ENCODE results near the gene HRH1.

Gene HRH1

DNA sequence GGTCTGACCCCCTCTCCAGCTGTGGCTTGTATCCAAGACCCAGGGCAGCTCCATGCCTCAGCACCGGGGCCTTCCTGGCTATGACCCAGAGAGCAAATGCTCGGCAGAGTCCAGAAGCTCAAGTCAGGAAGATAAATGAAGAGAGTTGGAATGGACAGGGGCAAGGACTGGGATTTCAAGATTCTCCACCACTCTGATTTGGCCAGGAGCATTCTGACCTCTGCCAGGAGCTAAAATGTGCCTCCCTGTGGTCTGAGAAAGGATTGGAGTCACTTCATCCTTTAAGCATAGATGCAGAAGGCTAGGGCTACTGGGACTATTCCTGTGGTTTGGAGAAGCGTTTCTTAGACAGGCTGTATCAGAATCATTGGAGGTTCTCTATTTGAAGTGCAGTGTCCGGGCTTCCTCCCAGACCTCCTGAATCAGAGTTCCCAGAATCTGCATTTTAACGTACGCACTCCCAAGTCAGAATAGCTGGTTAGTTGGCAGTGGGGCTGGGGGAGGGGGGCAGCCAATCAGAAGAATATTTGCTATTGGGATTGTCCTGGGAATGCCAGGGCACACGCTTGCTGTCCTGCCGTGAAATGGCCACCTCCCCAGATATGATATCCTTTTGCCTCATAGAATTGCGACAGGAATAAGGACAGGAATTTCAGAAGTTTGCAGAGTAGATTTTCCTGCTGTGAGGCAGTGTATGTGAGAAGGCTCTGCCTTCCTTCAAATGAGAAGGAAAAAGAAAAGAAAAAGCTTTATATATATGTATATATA lies 57.4 kb downstream of the HRH1 start:
- DNase-seq, result no peak

DNA sequence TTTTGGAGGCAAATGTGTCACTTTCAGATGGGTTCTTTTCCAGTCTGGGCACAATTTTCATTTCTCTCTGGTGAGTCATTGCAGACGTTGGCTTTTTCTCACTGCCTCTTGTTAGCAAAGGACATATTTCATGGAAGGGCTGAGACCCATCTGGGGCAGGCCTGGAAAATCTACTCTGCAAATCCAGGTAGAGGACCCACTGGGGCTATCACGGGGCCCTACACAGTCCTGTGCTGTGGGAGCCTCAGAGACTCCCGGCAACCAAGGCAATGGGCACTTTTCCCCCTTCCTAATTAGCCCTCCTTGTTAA lies 58.0 kb downstream of the HRH1 start:
- no peak for DNase-seq

DNA sequence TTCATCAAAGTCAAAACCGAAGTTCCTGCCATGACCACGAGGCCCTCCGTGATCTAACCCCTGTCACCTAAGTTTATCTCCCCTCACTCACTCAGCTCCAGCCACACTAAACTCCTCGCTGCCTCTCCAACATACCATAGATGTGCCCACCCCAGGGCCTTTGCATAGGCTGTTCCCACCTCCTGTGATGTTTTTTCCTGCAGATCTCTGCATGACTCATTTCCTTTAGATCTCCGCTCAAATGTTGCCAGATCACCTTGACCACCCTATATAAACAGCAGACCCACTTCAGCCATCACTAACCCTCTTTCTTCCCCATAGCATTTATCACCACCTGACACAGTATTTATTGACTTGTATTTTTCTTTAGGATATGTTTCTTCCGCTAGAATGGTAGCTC lies 58.5 kb downstream of the HRH1 start:
- no peak for DNase-seq

DNA sequence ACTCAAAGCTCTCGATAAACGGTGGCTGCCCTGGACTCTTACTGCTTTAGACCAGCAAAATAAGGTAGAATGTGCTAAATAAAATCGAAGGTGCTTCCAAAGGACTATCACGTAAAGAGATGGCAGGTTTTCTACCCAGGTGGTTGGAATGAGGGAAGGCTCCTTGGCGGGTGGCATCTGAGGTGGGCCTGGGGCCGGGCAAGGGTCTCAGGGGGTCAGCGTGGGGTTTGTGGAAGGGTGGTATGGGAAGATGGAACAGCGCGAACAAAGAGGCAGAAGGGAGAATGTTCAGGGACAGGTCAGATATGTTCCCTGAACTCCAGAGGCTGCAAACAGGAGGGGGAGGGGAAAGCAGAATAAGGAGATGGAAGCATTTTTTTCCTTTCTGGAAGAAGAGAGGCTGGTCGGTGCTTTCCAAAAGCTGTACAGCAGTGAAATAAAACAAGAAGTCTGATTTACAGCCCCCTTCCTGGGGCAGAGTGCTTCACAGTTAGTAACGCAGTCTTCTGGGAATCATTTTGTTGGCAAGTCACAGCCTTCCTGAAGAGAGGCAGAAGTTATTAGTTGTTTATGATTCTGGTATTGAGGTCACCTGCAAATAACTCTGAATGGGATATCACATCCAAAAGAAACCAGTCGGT lies 59.6 kb downstream of the HRH1 start:
- no peak for DNase-seq

DNA sequence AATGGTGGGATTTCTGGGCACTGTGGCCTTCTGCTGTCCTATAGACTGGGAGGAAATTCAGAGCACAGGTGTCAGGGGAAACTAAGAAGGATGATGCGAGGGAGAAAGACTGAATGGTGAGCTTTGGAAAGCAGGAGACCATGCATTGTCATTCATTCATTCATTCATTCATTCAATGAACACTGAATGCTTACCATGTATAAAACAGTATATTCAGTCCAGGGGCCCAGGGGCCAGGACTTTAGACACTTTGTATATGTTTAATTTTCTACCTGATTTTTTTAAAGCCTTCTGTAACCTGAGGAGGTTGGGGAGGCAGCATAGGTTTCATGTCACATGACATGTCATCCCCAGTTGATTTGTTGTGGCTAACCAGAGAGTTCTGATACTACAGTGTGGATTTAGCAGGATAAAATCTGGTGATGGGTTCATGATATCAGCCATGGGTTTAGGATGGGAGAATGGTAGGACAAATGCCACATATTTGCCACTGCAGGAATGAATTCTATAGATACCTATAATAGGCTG lies 60.2 kb downstream of the HRH1 start:
- DNase-seq, result no peak

DNA sequence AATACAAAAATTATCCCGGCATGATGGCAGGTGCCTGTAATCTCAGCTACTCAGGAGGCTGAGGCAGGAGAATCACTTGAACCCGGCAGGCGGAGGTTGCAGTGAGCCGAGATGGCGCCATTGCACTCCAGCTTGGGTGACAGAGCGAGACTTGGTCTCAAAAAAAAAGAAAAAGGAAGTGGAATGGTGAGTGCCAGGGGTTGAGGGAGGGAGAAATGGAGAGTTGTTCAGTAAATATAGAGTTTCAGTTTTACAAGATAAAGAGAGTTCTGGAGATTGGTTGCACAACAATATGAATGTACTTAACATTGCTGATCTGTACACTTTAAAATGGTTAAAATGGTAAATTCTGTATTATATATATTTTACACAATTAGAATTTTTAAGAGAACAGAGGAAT lies 63.1 kb downstream of the HRH1 start:
- DNase-seq, result peak; percentile 58

DNA sequence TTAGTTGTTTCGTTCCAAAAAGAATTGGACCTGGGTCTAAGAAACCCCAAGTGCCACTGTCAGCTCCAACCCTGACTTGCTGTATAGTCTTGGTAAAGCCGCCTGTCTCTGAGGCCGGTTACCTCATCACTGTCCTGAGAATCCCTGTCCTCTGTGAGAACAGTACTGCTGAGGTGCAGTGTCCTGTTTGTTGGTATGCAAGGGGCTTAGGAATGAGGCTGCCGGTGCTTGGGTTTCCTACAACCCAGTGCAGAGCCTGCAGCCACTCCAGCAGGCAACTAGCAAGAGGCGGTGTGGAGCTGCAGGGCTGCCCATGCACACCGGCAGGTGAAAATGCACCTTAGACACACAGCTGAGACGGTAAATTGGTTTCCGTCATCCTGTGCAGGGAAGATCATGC lies 65.9 kb downstream of the HRH1 start:
- no peak for DNase-seq

DNA sequence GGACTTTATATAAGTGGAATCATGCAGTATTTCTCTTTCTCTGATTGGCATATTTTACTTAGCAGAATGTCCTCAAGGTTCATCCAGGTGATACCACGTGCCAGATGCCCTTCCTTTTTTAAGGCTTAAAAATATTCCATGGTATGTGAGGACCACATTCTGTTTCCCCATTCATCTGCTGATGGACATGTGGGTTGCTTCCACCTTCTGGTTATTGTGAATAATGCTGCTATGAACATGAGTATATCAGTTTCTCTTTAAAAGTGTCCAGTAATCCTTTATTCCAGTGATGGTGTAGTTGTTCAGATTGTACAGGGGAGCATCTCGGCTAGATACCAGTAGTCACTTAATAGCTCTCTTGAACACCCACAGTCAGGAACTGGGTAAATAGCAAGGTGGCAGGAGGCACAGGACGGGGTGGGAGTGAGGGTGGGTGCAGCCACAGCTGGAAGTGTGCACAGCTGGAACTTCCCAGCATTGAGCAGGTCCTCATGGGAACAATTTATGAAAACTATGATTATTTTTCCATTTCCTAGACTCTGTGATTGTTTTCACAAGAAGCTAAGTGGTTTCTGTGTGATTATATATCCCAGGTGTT lies 67.6 kb downstream of the HRH1 start:
- DNase-seq, result peak; percentile 19

DNA sequence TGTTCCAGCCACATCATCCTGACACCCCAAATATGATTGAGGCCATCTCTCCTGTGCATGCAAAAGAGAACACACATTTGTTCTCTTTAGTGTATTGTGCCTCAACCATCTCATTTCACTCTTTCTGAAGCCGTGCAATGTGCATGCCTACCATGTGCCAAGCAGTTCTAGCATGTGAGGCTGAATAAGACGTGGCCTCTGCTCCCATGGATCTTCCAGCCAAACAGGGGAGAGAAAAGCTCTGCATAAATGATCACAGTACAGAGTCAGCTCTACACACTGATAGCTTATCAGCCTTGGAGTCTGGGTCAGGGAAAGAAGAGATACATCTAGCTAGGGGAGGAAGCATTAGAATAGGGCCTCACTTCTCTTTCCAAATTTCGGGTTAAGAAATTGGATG lies 69.7 kb downstream of the HRH1 start:
- DNase-seq, result no peak

DNA sequence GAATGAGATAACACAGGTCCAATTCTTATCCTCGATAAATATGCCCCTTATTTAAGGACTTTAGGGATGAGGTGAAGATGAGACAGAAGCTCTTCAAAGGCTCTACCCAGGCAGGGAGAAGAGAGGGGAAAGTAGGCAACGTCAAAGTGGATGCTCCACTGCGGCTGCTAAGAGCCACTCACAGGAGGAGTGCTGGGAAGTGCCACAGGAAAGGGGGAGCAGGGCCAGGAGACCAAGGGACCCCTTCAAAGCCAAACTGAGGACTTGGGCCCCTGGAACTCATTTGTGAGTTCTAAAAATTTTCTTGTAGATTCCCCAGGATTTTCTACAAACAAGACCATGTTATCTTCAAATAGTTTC lies 70.6 kb downstream of the HRH1 start:
- DNase-seq, result no peak

DNA sequence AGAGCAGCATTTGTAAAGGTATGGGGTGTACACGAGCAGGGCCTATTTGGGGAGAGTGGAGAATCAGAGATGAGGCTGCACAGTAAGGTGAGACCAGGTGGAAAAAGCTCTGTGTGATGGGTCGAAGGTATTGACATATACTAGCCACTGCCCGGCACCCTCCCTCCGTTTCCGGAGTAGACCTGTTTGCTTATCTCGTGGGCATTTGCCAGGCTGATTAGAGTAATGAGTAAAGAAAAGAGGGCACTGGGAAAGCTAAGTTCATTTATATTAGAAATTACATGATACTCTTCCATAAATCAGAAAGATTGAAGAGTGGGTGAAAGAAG lies 71.7 kb downstream of the HRH1 start:
- DNase-seq, result no peak

DNA sequence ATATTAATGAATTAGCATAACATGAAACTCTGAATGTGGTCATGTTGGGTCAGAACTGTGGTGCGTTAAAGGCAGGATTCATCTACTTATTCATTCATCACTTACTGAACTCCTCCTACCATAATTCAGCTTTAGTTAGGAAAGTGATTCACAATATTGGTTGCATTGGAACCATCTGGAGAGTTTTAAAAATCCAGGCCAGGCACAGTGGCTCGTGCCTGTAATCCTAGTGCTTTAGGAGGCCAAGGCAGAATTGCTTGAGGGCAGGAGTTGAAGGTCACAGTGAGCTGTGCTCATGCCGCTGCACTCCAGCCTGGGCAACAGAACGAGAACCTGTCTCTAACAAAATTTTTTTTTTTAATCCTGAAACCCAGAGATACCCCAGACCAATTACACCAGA lies 73.7 kb downstream of the HRH1 start:
- no peak for DNase-seq

DNA sequence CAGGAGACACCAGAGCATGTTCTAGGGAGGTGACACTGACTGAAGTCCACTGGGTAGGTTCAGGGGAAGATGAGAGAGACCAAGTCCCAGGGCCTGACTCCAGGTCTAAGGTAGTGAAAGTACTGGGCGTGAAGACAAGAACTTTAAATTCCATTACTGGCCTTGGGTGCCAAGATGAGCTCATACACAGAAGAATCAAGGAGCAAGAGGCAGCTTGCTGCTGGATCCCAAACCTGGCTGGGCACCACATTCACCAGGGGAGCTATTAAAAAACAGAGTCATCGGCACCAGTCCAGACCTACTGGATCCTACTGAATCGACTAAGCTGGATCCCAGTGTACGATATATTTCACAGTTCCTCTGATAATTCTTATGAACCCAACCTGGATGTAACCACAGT lies 75.8 kb downstream of the HRH1 start:
- DNase-seq, result no peak

DNA sequence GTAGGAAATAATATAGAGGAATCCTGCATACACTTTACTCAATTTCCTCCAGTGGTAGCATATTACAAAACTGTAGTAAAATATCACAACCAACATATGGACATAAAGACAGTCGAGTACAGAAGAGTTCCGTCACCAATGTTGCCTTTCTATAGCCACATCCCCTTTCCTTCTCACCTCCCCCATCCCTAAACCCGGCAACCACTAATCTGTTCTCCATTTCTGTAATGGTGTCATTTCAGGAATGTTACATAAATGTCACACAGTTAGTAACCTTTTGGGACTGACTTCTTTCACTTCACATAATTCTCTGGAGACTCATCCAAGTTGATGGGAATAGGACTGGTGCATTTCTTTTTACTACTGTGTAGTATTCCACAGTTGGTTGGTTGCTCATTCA lies 76.5 kb downstream of the HRH1 start:
- DNase-seq, result no peak

DNA sequence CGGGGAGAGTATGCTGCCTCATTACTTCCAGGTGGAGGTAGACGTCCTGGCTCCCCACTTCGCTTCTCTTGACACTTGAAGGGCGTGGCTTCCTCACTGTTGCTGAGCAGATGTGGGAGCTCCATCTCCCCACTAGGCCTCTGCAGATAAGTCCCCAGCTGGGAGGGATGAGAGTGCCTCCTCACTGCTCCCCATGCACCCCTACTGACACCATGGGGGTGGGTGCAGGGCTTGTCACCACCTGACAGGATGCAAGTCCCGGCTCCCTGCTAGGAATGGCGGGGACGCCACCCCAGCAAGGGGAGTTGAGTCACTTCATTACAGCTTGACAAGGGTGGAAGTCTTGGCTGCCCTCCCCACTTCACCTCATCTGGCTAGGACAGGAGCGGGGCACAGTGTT lies 81.1 kb downstream of the HRH1 start:
- DNase-seq, result no peak

DNA sequence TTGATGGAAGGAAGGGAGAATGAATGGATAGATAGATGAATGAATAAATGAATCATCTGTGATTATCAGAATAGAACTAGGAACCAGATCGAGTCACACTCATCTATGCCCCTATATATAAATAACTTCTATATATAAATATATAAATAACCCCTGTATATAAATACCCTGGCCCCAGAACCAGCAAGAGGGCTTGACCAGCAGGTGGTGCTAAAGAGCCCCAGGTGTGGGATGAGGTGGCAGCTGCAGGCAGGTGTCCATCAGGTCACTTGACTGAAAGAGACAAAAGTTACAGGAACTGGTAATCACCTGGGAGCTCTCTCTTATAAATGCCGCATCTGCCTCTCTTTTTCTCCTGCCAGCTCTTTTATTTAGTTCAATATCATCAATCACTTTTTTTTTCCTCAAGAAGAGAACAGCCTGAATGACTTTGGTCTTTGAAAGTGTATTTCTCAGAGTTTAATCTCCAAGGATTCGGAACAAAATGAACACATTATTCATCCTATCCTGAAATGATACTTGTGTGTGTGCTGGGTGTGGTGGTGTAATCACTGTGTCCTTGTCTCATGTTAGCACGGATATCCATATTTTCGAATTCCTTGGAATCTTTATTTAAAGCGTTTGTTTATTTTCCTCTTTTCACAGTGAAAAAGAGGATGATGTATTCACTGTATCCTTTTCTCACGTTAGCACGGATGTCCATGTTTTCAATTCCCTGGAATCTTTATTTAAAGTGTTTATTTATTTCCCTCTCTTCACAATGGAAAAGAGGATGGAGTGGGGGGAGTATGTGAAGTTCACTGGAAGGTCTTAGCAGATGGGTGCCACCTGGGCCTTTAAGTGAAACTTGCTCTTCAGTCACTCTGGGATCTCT lies 82.5 kb downstream of the HRH1 start:
- DNase-seq, result peak; percentile 80

DNA sequence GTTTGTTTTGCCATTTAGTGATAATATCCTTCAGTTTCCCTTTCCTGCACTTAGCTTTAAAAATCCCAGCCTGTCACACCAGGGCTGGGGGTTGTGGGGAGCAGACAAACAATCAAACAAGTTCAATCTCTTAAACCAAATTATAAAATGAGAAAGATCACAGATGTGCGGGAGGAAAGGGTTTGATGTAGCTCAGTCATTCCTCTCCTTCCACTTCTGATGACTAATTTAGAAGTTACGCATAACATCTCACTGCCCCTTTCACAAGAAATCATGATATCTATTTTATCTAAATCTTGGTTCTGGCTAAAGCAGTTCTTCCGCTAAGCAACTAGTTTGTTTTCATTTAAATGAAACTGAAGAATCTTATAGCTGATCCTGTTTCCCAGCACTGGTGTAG lies 83.8 kb downstream of the HRH1 start:
- DNase-seq, result no peak

DNA sequence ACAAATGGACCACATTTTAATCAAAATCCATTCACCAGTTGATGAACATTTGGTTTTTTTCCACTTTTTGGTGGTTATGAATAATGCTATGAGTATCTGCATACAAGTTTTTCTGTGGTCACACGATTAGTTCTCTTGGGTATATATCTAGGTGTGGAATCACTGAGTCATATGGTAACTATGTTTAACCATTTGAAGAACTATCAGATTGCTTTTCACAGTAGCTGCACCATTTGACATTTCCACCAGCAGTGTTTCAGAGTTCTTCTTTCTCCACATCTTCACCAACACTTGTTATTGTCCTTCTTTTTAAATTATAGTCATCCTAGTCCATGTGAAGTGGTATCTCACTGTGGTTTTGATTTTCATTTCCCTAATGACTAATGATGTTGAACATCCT lies 84.6 kb downstream of the HRH1 start:
- DNase-seq, result peak; percentile 30

DNA sequence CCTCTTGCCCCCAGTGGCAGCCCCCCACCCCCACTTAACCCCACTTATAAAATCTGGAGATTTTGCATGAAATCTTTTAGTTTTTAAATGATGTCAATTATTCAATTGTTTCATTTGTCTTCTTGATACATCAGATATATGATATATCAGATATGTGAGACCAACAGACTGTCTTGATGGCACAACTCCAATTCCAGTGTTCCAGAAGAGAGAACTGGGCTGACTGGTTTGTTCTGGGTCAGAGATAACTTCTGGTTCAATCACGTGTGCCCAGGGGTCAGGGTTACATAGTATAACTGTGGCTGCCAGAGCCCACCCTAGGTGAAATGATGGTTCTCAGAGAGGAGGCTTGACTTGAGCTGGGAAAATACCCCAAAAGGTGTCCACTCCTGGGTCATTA lies 85.5 kb downstream of the HRH1 start:
- no peak for DNase-seq

DNA sequence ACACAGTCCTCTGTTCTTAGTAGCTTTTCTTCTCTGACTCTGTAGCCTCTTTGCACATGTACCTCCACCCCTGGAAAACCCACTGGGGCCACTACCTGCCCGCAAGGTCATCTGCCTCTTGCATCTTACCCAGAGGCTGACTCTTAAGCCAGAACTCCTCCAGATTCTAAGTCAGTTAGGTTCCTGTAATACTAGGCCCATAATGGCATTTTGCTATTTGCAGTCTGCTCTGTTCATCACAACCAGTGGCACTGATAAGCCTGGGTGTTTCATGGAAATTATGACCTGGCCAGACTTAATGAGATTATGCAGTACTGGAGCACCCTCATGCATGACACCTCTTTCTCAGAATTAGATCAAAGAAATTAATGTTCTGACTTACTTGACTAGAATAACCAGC lies 86.2 kb downstream of the HRH1 start:
- peak; percentile 66 for DNase-seq

DNA sequence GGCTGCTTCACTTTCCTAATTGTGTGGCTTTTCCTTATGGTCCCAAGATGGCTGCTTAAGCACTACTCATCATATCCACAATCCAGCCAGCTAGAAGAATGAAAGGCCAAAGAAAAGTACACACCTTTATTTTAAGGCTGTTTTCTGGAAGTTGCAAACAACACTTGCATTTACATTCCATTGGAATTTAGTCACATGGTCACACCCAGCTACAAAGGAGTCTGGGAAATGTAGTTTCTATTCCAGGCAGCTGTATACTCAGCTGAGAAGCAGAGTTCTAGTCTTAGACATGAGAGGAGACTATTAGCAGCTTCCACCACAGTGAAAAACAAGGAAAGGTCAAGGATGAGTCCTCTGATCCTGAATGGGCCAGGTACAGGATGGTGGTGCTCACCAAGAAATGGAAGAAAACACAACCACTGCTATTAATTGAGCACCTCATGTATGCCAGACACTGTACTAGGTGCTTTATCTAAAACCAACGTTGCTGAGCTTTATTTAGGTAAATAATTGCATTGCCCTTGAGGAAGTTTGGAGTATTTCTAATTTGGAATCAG lies 89.9 kb downstream of the HRH1 start:
- DNase-seq, result no peak

DNA sequence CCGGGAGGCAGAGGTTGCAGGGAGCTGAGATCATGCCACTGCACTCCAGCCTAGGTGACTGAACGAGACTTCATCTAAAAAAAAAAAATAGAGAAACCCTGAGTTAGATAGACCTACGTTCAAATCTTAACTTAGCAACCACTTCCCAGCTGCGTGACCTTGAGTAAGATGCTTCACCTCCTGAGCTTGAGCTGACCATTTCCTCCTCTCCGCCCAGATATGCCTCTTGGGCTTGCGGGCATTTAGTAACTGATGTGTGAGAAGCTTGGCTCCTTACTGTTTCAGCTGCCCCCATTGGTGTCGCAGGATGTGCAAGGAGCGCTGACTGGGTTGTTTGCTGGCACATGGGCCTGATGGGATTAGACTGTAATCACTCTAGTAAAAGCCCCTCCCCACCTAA lies 91.0 kb downstream of the HRH1 start:
- DNase-seq, result no peak

Measured in OCI-M1 (cell line).